GM19452 (cell line): Measurements from ENCODE around the gene INSYN2B.

ENCODE experiments used
- ATAC-seq: cut with Tn5 transposase; IDR thresholded peaks from one replicate; pipeline ENCODE4 v1.9.1; 2021; ENCODE audit not compliant: unreplicated experiment

Gene INSYN2B

DNA sequence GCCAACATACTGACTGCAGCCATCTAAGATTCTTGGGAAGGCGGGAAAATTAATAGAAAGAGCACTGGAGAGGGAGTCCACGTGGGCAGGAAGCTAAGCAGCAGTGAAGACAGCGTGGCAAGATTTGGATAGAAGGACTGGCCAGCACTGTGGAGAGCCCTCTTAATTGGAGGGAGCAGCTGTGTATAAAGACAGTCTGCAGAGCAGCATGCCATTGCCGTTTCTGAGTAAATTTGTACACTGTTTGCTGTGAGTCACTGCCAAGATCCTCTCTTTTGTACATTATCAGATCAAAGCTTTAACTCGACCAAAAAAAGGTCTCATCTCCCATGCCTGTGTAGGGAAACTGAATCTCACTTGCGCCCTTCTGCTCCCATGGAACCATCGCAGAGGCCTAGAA, 45.3 kb downstream of the INSYN2B start:
- ATAC-seq: no peak

- no peak for ATAC-seq
Measured at GRCh38 chr5:169933616-169934015, 46.7 kb downstream of the INSYN2B start.

DNA sequence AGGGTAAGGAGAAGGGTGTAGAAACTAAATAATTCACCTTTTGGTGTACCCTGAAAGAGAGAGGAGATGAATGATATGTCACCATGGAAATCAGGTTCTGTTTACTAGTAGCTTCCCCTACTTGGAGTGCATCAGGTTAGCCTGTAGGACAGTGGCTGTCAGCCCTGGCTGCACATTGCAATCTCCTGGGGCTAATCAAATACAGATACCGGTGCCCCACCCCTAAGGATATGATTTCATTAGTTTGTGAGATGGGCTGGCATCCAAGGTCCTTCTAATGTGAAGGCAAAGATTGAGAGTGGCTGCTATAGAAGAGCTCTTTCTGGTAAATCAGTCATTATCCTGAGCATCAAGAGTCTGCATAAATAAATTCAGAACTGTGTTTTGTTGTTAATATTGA, 47.2 kb downstream of the INSYN2B start:
- no peak for ATAC-seq

GRCh38 chr5:169923988-169924387, 56.3 kb downstream of the INSYN2B start:
- no peak for ATAC-seq

- no peak for ATAC-seq
Measured at GRCh38 chr5:169922474-169922873, 57.8 kb downstream of the INSYN2B start.

GRCh38 chr5:169921949-169922348, 58.3 kb downstream of the INSYN2B start:
- no peak for ATAC-seq

DNA sequence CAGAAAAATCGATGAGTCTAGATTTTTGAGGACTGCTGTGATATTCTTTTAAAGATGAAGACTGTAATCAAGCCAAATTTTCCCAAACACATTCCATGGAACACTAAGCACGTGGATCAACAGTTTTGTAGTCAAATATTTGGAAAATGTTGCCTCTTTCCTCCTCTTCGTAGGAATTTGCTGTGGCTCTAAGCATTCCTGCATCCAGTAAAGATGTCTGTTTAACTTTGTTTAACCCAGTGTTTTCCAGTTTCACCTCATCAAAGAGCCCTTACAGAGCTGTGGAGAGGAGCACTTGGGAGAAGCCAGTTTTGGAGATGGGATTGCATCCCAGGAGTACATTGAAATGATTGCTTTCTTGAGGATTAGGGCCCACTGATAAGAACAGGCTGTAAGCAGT, 58.9 kb downstream of the INSYN2B start:
- ATAC-seq: no peak

GRCh38 chr5:169920474-169920873, 59.8 kb downstream of the INSYN2B start:
- no peak for ATAC-seq

DNA sequence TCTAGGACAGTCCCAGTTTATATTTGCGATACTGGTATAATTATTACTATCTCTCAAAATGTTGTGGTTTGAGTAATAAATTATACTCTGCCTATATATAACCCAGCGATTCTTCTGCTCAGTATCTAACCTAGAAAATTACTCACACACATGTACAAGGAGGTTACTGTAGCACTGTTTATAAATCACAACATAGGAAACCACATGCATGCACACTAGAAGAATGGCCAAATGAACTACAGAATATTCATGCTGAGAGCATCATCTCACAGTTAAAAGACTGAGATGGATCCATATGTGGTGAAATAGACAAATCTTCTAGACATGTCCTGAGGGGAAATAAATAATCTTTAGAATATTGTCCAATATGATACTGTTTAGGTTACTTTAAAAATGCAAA, 62.1 kb downstream of the INSYN2B start:
- no peak for ATAC-seq

- ATAC-seq: no peak
Measured at GRCh38 chr5:169917500-169917899, 62.8 kb downstream of the INSYN2B start.

DNA sequence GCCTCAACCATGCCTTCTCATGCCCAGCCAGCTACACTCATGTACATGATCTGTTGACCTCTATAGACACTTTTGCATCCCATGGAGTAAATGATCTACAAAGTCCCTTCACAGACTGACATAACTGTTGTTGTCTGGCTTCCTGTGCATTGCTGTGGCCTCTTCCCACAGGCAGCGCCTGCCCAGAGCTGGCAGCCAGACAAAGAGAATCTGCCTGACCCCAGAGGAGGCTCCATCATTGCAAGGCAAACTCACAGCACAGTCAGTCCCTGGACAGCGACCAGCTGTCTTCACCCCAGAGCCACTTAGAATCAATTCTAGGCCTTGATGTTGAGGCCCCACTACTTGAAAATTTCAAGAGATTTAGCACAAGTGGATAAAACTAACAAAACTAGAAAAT, 65.5 kb downstream of the INSYN2B start:
- ATAC-seq: no peak

- ATAC-seq: no peak
Measured at GRCh38 chr5:169913479-169913878, 66.8 kb downstream of the INSYN2B start.

- no peak for ATAC-seq
Measured at GRCh38 chr5:169911448-169912212, 68.7 kb downstream of the INSYN2B start.

GRCh38 chr5:169910393-169910792, 69.9 kb downstream of the INSYN2B start:
- no peak for ATAC-seq

GRCh38 chr5:169909945-169910344, 70.3 kb downstream of the INSYN2B start:
- ATAC-seq: no peak

DNA sequence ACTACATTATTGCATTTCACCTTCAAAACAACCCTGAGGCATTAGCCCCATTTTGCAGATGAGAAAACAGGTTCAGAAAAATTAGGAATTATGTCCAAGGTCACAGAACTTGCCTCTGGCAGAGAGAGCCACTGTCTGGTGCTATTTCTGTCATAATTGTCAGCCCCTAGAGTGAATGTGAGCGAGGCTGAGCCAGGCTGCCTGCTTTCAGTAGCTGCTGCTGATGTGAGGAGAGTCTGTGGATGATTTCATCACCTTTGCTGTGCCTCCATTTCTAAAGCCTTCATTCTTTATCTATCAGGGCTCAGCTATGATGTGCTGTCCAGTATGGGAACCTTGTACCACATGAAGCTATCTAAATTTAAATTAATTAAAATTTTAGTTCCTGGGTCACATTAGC, 71.4 kb downstream of the INSYN2B start:
- no peak for ATAC-seq

DNA sequence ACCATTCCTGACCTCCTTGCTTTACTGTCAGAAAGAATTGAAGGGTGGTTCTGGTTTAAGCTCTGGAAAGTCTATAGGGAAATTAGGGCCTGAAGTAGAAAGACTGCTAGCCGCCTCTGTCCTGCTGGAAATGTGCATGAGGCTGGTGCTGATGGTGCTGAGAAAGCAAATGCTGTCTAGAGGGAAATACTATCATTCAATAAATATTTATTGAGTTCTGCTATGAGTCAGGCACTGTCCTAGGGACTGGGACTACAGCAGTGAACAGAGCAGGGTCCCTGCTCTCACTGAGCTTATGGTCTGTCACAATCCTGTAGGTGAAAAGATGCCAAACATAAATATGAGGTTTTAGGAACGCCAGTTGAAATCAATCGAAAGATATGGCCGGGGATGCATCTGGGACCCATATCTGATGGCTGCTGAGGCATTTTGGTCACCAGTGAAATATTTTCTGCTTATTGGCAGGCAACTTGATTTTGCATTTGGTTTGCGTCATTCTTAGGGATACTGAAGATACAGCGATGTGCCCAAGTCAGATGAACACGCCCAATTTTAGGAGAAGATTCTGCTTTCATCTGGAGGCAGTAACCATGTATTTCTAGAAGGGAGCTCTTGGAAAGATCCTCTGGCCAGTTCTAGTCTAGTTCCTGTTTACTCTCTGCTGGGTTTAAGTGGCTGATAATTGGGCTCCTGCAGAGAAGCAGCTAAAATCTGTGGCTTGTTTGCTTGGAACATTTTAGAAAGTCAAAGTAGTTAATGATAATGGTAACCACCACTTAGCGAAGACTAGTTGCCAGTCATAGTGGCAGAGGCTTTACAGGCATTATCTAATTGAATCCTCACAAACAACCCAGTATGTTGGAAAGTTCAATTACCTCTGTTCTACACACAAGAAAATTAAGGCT, 73.3 kb downstream of the INSYN2B start:
- ATAC-seq: no peak

DNA sequence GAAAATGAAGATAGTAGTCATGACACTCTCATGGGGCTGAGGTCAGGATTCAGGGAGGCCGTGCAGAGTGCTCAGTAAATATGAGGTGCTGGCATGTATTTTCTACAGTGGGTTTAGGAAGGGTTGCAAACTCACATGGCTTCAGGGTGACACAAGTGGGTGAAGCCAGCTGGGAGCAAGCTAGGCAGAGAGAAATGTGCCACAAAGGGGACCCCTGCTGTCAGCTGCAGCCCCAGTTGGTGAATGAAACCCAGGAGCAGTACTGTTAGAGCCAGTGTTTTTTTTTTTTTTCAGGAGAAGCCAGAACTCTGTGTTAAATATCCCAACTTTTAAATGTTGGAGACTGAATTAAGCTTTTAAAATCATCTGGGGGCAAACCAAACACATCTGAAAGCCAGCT, 75.3 kb downstream of the INSYN2B start:
- no peak for ATAC-seq

DNA sequence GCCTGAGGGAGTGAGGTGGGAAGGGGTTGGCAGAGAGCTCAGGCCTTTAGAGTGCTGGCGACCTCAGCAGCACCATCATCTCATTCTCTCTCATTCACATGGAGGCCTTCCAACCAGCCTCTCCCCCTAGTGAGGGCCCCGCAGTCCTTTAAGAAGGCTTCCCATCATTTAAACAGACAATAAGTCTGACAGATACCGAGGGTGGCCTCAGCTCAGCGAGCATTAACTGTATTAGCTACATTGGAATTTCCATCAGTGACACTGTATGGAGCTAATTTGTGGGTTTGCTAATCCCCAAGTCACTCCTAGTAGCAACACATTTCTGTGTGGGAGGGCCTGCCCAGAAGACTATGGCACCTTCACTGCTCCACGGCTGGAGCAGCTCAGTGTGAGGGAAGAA, 75.8 kb downstream of the INSYN2B start:
- no peak for ATAC-seq

DNA sequence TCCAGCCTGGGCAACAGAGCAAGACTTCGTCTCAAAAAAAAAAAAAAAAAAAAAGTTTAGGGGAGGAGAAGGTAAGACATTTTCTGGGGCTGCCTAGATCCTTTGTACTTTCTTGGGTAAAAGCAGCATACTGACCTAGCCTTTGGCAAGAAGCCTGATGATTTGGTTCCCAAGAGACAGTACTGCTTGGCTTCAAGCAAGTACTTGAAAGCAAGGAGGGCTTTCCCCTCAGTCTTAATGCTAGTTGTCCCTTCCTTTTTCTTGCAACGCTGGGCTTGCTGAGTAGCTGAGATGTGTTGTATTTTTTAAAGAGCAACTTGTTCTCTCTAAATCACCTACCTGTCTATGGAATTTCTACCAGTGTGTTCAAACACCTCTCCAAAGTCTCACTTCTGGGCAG, 76.2 kb downstream of the INSYN2B start:
- ATAC-seq: no peak

DNA sequence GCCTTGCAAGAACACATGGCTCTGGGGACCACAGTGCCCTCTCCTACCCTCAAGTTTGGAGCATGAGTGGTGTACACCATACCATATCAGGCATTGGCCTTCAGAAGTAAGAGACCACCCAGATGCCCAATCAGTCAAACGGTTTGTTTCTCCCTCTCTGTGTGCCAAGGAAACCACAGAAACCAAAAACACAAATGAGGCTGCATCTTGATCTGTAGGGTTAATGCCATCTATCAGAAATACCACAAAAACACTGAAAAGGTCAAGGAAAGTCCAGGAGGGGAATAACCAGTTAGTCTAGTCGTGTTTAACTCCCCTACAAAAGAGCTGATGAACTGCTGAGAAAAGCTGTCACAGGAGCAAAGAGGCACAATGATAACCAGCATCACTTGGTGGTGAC, 78.4 kb downstream of the INSYN2B start:
- ATAC-seq: no peak

DNA sequence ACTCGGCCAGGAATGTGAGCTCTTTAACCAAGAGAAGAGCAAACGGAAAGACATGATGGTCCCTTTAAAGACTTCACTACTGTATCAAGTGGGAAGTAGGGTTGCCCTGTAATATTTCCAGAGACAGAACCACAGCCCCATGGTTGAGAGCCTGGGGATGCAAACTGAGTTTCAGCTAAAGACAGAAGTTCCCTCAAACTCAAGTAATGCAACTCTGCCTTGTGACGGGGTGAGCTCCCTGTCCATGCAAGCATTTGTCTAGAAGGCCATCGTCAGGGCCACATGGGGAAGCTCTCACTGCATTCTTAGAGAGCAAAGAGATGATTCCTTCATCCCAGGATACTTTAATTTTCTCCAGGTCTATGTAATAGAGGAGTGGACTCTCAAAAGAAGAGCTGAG, 82.8 kb downstream of the INSYN2B start:
- ATAC-seq: no peak
